NOMO-1 treated with dmso at 0.1 percent for 144 hours (cell line): ENCODE results near the gene CTSZ.
"Not testable (repeated sequence)": the region's sequence is repeated elsewhere in the genome, so short reads cannot be mapped to it uniquely, and the experiment has no call there.

Experiments used
- DNase-seq: peaks from one replicate; lab custom pipeline; 2025; ENCODE audit not compliant: unreplicated experiment; lab: John Stamatoyannopoulos, UW

The CTSZ gene

DNA sequence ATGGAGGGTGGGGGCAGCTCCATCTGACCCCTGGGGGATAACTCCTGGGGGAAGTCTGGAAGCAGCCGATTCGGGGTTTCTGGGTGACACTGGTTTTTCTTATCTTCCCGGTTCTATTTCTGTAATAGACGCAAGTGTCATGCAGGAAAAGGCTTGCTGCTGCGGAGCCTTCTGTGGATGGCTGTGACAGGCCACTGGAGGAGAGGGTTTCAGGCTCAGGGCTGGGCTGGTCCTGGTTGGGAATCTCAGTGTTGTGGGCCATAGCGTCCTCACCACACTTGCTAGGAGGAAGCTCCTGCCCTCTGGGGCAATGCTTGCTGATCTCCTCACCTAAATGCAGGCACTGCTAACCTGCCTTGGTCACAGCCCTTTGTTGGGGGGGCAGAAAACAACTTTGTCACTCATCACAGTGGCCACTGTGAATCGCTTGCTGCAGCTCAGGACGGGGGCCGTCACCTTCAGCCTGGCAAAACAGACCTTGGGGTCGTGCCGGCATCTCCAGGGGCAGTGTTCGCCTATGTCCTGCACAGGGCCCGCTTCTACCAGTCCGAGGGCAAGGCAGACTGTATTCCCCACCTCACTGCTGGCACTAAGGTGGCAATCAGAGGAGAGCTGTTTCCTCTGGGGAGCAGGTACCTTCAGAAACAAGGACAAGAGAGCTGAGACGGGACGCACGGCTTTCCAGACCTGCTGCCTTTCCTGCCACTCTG lies 7.8 kb upstream of the CTSZ start:
- DNase-seq, result no peak

GRCh38 chr20:59013959-59014608 lies 7.0 kb upstream of the CTSZ start:
- no peak for DNase-seq

GRCh38 chr20:59013031-59013951 lies 6.2 kb upstream of the CTSZ start:
- DNase-seq, result no peak

DNA sequence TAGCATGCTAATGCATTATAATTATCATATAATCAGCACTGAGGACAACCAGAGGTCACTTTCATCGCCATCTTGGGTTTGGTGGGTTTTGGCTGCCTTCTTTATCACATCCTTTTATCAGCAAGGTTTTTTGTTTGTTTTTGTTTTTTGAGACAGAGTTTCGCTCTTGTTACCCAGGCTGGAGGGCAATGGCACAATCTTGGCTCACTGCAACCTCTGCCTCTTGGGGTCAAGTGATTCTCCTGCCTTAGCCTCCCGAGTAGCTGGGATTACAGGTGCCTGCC lies 4.8 kb upstream of the CTSZ start:
- not testable (repeated sequence) for DNase-seq

GRCh38 chr20:59010995-59011873 lies 4.2 kb upstream of the CTSZ start:
- DNase-seq, result no peak

DNA sequence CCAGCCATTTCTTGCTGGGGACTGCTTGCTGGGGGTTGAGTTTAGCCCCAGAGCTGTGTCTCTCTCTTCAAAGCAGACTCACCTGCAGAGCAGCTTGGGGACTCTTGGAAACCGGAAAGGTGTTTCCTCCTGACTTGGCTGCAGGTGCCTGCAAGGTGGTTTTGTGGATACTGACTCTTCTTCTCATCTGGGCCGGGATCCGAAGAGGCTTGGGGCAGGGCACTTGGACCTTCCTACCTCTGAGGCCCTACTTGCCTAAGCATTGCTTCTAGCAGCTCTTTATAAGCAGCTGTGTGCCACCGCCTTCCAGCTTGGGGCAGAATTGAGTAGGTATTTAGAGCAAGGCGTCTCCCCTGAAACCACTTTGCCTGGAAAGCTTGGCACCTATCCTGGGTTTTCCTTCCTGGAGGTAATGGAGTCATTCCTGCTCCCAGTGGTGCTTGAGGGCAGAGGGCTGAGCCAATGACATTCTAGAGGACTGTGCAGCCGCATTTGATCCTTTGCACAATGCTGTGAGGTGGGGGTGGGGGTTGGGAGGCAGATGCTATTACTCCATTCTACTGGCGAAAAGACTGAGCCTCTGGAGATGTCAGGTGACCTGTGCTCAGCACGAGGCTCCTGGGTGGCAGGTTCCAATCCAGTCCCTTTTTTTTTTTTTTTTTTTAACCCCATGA lies 3.4 kb upstream of the CTSZ start:
- no peak for DNase-seq

DNA sequence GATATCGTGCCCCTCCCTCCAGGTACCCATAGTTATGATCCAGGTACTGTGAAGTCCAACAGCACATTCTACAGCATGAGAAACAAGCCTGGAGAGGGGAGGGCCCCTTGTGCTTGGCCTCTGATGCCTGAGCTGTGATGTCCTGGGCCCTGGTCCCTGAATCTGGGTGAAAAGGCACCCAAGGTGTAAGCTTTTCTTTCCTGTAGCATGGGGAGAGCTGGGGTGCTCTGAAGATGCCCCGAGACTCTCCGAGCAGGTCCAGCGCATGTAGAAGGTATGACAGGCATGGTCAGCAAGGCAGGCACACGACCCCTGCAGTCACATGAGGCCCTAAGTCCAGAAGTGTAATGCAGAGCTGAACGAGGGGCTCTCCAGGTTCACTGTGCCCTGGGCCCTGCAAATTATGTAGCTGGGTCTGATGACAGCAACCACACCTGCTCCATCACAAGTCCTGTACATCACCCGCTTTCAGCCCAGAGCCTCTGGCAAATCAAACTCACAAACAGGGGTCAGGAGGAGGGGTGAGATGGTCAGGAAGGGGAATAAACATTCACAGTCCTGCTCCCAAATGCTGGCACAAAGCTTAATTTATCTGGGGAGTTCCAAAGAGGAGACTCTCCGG lies 1.8 kb upstream of the CTSZ start:
- DNase-seq, result no peak

DNA sequence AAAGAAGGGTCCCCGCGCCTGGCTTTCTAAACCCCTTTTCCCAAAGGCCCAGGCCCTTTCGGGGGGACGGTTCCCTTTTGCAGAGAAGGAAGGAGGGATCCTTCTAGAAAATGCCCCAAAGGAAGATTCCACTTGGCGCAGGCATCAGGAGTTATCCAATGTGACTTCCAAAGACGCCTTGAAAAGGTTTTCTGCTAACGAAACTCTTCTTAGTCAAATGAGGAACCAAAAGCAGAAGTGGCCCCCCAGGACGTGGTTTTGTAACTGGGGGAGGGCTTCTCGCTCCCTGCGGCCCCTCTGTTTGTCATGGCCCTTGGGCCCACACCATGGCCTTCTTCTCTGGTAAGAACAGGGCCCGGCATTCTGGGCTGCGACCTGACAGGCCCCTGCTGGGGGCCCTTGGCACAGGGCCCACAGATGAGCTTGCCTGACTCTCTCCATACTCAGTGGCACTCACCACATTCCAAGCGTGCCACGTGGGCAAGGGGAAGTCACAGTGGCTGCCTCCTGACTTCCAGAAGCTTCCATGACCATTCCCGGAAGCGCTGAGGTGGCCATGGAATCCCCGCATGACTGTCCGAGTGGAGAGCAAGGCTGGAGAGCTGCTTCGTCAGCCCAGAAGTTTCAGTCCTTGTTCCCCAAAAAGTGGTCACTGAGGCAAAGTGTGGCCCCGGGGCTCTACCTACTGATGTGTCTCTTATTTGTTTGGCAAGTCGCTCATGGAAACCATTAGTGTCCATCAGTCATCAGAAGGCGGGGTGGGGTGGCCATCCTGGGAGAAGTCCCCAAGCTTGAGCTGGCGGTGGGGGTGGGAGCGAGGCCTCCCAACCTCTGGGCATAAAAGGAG lies 834 bp upstream of the CTSZ start:
- peak; percentile 86 for DNase-seq

GRCh38 chr20:59006167-59006863 lies 739 bp downstream of the CTSZ start:
- DNase-seq, result no peak

DNA sequence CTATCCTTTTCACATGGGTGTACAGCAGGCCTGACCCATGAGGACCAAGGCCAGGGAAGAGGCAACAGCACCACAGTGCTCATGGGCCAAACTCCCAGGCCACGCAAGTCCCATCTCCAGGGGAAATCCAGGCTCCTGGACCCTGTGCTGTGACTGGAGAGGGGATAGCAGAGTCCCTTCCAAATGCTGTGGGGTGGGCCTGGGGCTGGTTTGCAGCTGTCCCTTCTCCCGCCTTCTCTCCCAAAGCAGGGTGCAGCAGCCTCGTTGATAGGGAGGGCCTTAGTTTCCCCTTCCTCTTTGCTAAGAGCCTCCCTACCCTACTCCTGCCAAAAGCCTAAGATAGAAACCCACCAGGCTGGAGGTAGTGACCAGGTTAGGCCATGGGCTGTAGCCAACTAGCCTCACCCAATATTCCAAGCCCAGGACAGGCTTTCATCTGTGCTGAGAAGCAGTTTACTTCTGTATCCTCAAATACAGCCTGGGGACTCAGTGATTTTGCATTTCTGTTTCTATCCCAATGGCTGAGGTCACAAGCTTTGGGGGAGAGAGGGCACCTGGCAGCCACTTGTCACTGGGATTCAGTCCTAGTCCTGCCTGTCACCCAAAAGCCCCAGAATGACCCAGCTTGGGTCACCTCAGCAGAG lies 1.4 kb downstream of the CTSZ start:
- DNase-seq, result no peak

- peak; percentile 86 for DNase-seq
These were observed 2.1 kb downstream of the CTSZ start for GRCh38 chr20:59004763-59005522.

DNA sequence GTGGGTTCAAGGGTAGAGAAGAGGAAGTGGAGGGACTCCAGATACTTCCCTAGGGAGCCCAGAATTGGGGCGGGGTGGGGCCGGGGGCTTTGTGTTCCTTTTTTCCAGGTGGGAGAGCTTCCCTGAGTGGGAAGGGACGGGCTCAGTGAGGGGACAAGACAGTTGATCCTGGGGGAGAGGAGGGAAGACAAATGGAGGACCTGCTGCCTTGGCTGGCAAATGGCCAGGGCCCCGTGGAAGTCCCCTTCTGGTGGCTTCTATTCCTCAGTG lies 2.6 kb downstream of the CTSZ start:
- no peak for DNase-seq

DNA sequence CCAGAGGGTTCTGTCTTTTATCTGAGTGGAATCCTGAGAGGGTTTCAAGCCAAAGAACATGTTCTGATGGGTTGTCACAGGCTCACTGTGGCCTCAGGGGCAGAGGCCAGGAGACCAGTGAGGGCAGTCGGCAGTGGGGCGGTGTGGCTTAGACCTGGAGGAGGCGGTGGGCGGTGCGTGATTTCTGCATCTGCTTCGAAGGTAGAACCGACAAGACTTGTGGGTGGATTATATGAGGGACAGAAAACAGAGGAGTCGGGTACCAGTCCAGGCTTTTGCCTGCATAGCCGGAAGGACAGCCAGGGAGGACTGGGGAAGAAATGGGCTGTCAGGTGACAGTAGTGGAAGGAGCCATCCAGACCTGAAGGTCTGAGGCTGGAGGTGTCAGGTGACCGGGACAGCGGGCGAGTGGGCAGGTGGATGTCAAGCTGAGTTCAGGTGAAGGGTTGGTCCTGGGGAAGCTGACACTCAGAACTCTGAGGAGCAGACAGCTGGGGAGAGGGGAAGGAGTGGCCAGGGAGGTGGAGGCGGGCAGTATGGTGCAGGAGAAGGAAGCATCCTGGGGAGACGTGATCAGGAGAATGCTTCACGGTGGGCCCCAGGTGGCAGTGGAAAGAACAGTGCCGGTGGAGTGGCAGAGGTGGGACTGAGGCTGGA lies 3.1 kb downstream of the CTSZ start:
- no peak for DNase-seq

GRCh38 chr20:59002874-59003399 lies 4.1 kb downstream of the CTSZ start:
- no peak for DNase-seq

DNA sequence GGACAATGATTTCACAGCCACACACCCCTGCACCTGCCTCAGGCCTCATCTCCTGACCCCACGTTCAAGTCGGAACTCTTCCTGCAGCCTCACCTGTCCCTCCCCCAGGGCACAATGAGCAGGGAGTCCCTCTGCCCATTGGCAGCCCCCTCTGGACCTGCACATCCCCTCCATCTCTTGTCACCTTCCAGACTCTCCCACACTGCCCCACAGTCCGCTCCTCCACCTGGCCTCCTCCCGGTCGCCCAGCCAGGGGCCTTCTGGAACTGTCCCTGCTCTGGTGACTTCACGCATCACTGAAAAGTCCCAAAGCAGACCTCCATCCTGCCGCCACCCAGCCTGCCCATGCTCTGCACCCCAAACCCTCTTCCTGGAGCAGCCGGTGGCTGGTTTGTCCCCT lies 4.7 kb downstream of the CTSZ start:
- DNase-seq, result no peak

GRCh38 chr20:59001449-59002171 lies 5.4 kb downstream of the CTSZ start:
- no peak for DNase-seq
